ENCODE measurements around the gene SPPL2A. TPM values are rescaled to one million over a fixed set of nuclear protein-coding genes. Genes with fewer than 3 reads are reported as not detected.
"Not testable (repeated sequence)": the region's sequence is repeated elsewhere in the genome, so short reads cannot be mapped to it uniquely, and the experiment has no call there.

Gene SPPL2A
- 171 and 184 TPM in 2 replicates for total RNA-seq (2014; rRNA removed; shearing (Covaris generic))

GRCh38 chr15:50765195-50765967, at the start of gene SPPL2A:
TSS of gene SPPL2A (minus strand) at chr15:50765706. CDS start at chr15:50765533, 173 bp downstream.
- DNase-seq (ENCODE audit: low read depth), result peak; percentile 99

GRCh38 chr15:50814634-50815033, 49.1 kb upstream of the SPPL2A start:
- no peak for DNase-seq (ENCODE audit: low read depth)

GRCh38 chr15:50813865-50814264, 48.4 kb upstream of the SPPL2A start:
- no peak for DNase-seq (ENCODE audit: low read depth)

GRCh38 chr15:50813089-50813488, 47.6 kb upstream of the SPPL2A start:
- DNase-seq (ENCODE audit: low read depth), result no peak

GRCh38 chr15:50812181-50812506, 46.6 kb upstream of the SPPL2A start:
- DNase-seq (ENCODE audit: low read depth), result not testable (repeated sequence)

GRCh38 chr15:50811461-50812180, 46.1 kb upstream of the SPPL2A start:
- DNase-seq (ENCODE audit: low read depth), result not testable (repeated sequence)

- DNase-seq (ENCODE audit: low read depth), result no peak
Measured at GRCh38 chr15:50810128-50810527, 44.6 kb upstream of the SPPL2A start.

GRCh38 chr15:50808728-50809127, 43.2 kb upstream of the SPPL2A start:
- no peak for DNase-seq (ENCODE audit: low read depth)

- no peak for DNase-seq (ENCODE audit: low read depth)
Measured at GRCh38 chr15:50803479-50804180, 38.1 kb upstream of the SPPL2A start.

GRCh38 chr15:50800715-50801114, 35.2 kb upstream of the SPPL2A start:
- no peak for DNase-seq (ENCODE audit: low read depth)

GRCh38 chr15:50798684-50799083, 33.2 kb upstream of the SPPL2A start:
- no peak for DNase-seq (ENCODE audit: low read depth)

- no peak for DNase-seq (ENCODE audit: low read depth)
Measured at GRCh38 chr15:50797926-50798325, 32.4 kb upstream of the SPPL2A start.

- no peak for DNase-seq (ENCODE audit: low read depth)
Measured at GRCh38 chr15:50791486-50791885, 26.0 kb upstream of the SPPL2A start.

- no peak for DNase-seq (ENCODE audit: low read depth)
Measured at GRCh38 chr15:50790778-50791453, 25.4 kb upstream of the SPPL2A start.

GRCh38 chr15:50786871-50787270, 21.4 kb upstream of the SPPL2A start:
- no peak for DNase-seq (ENCODE audit: low read depth)

- DNase-seq (ENCODE audit: low read depth), result no peak
Measured at GRCh38 chr15:50786438-50786837, 20.9 kb upstream of the SPPL2A start.

- DNase-seq (ENCODE audit: low read depth), result no peak
Measured at GRCh38 chr15:50783895-50784294, 18.4 kb upstream of the SPPL2A start.

- DNase-seq (ENCODE audit: low read depth), result no peak
Measured at GRCh38 chr15:50783411-50783810, 17.9 kb upstream of the SPPL2A start.

- no peak for DNase-seq (ENCODE audit: low read depth)
Measured at GRCh38 chr15:50778086-50778485, 12.6 kb upstream of the SPPL2A start.

- DNase-seq (ENCODE audit: low read depth), result no peak
Measured at GRCh38 chr15:50777042-50777441, 11.5 kb upstream of the SPPL2A start.

GRCh38 chr15:50774450-50774849, 8.9 kb upstream of the SPPL2A start:
- no peak for DNase-seq (ENCODE audit: low read depth)

GRCh38 chr15:50773389-50773788, 7.9 kb upstream of the SPPL2A start:
- DNase-seq (ENCODE audit: low read depth), result no peak
